Measurements from ENCODE around the gene JAZF1.

The JAZF1 gene

DNA sequence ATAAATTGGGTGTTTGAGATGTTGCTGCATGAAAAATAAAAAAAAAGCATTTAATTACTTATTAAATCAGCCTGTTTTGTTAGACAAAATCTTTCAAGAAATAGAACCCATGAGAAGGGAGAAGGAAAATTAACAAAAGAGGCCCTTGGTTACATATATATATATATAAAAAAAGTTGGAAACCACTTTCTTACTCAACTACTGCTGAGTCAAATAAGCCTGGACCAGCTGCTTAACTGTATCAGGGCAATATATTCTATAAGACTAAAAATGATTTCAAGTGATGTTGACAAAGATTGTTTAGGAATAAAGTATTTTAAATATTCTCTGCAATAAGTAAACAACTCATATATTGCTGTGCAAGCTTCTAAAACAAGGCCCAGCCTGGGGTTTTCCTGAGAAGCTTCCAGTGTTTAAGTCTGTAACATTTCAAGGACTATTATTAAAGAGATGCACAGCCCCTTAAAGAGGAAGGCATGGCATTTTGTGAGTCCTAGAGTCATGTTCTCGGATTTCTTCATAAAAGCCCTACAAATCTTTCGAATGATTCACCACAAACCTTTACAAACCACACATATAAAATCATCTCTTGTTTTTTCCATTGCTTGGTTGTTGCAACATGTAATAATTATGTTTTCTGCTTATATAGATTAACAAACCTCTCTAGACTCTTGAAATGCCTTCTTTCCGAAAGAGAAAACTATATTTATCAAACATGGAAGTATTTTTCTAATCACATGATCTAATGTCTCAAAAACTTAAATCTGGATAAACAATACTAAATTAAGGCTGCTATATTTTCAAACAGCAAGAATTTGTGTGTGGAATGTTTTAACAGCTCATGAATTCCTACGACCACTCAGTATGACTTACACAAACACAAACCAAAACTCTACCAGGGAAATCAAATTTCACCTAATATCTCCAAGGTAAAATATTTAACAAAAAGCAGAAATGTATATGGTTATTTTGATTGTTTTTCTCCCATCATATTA is 14.3 kb downstream of the JAZF1 start:
- TF ChIP-seq, protein P1, sequence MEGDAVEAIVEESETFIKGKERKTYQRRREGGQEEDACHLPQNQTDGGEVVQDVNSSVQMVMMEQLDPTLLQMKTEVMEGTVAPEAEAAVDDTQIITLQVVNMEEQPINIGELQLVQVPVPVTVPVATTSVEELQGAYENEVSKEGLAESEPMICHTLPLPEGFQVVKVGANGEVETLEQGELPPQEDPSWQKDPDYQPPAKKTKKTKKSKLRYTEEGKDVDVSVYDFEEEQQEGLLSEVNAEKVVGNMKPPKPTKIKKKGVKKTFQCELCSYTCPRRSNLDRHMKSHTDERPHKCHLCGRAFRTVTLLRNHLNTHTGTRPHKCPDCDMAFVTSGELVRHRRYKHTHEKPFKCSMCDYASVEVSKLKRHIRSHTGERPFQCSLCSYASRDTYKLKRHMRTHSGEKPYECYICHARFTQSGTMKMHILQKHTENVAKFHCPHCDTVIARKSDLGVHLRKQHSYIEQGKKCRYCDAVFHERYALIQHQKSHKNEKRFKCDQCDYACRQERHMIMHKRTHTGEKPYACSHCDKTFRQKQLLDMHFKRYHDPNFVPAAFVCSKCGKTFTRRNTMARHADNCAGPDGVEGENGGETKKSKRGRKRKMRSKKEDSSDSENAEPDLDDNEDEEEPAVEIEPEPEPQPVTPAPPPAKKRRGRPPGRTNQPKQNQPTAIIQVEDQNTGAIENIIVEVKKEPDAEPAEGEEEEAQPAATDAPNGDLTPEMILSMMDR (IDR thresholded peaks at IDR 0.05) = no peak
- no peak overlapping the region for H3K9ac ChIP-seq
- H3K79me2 ChIP-seq = peaks cover 11% of the 10 kb centered on the region
- H3K4me1 ChIP-seq = no peaks in the 10 kb centered on the region
- no peaks in the 10 kb centered on the region for H3K27me3 ChIP-seq (ENCODE audit: control insufficient read depth, insufficient read depth, low read length)
- H3K4me3 ChIP-seq (ENCODE audit: low read depth, low read length) = no peak overlapping the region
- H3K9me3 ChIP-seq (ENCODE audit: control insufficient read depth, low read length) = no peaks in the 10 kb centered on the region
- H3K36me3 ChIP-seq (ENCODE audit: control insufficient read depth, insufficient read depth, low read length) = no peaks in the 10 kb centered on the region
- H3K27ac ChIP-seq = no peak overlapping the region
- no peak overlapping the region for H3K4me2 ChIP-seq (ENCODE audit: low read length)
- no peak overlapping the region for H2AFZ ChIP-seq

DNA sequence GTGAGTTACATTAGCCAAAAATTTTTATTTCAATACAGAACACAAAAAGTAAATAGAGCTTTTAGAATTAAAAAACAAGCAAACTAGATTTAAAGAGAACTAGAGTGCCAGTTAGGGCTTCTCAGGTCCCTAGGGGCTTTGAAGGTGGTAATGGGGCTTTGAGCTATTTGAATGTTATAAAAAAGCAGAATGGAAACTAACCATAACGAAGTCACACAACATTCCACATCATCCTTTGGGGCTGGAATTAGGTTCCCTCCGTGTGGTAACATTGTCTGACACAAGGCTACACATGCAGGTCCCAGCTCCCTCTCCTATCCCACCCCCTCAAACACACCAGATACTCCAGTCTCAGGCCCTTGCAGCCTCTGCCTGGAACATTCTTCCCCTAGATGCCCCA is 15.3 kb downstream of the JAZF1 start:
- H2AFZ ChIP-seq = no peak overlapping the region
- H3K9ac ChIP-seq = no peak overlapping the region
- no peak overlapping the region for H3K27ac ChIP-seq
- H3K4me1 ChIP-seq = no peaks in the 10 kb centered on the region
- H3K27me3 ChIP-seq (ENCODE audit: control insufficient read depth, insufficient read depth, low read length) = no peaks in the 10 kb centered on the region
- no peaks in the 10 kb centered on the region for H3K36me3 ChIP-seq (ENCODE audit: control insufficient read depth, insufficient read depth, low read length)
- H3K4me3 ChIP-seq (ENCODE audit: low read depth, low read length) = no peak overlapping the region
- TF ChIP-seq, protein P1 (IDR thresholded peaks at IDR 0.05) = no peak
- no peak overlapping the region for H3K4me2 ChIP-seq (ENCODE audit: low read length)
- no peaks in the 10 kb centered on the region for H3K9me3 ChIP-seq (ENCODE audit: control insufficient read depth, low read length)
- H3K79me2 ChIP-seq = peaks cover 13% of the 10 kb centered on the region

DNA sequence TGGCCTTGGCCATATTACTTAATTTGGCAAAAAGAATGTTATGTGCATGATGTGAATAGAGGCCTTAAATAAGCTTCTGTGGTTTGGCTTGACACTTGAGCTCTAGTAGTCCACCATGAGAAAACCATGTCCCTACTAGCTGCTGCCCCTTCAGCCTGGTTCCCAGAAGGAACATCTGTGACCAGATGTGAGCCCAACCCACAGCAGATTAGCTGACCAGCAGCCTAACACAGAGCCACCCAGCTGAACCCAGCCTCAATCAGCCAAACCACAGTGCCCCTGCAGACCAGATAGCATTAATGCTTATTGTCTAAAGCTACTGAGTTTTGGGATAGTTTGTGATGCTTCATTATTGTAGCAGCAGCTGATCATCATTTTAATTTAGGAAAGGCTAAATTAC is 16.6 kb downstream of the JAZF1 start:
- Histone ChIP-seq H2AFZ (no peak overlapping the region), H3K4me2 (ENCODE audit: low read length) (no peak overlapping the region), H3K4me3 (ENCODE audit: low read depth, low read length) (no peak overlapping the region), H3K9ac (no peak overlapping the region), H3K4me1 (no peaks in the 10 kb centered on the region), H3K9me3 (ENCODE audit: control insufficient read depth, low read length) (no peaks in the 10 kb centered on the region), H3K27ac (no peak overlapping the region), H3K36me3 (ENCODE audit: control insufficient read depth, insufficient read depth, low read length) (no peaks in the 10 kb centered on the region), H3K79me2 (peaks cover 13% of the 10 kb centered on the region), H3K27me3 (ENCODE audit: control insufficient read depth, insufficient read depth, low read length) (no peaks in the 10 kb centered on the region)
- TF ChIP-seq, protein P1 (IDR thresholded peaks at IDR 0.05) = no peak

DNA sequence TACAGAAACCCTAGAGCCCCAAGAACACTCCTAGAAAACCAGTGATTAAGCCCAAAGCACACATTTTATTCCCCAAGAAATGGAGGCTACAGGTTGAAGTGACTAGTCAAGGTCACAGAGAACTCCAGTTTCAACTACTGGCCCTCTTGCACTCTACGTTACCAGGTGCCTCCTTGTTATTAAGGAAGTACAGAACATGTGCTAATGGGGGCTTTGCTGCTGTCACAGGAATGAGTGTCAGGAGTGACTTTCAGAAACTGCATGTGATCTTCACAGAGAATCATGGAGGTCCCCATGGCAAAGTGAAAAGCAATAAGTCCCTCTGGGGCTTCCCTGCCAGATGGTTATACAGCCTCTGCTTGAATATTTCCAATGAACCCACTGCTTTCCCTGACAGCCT is 19.3 kb downstream of the JAZF1 start:
- no peaks in the 10 kb centered on the region for H3K27me3 ChIP-seq (ENCODE audit: control insufficient read depth, insufficient read depth, low read length)
- H3K4me3 ChIP-seq (ENCODE audit: low read depth, low read length) = no peak overlapping the region
- H2AFZ ChIP-seq = no peak overlapping the region
- peaks cover 12% of the 10 kb centered on the region for H3K79me2 ChIP-seq
- H3K4me1 ChIP-seq = no peaks in the 10 kb centered on the region
- no peak overlapping the region for H3K27ac ChIP-seq
- no peaks in the 10 kb centered on the region for H3K9me3 ChIP-seq (ENCODE audit: control insufficient read depth, low read length)
- H3K36me3 ChIP-seq (ENCODE audit: control insufficient read depth, insufficient read depth, low read length) = no peaks in the 10 kb centered on the region
- TF ChIP-seq, protein P1 (IDR thresholded peaks at IDR 0.05) = no peak
- H3K9ac ChIP-seq = no peak overlapping the region
- H3K4me2 ChIP-seq (ENCODE audit: low read length) = no peak overlapping the region

Measured in parathyroid adenoma (tissue), 2 donors.